HUDEP-2 (cell line): Measurements from ENCODE around the gene CWC25.
"Not testable (repeated sequence)": the region's sequence is repeated elsewhere in the genome, so short reads cannot be mapped to it uniquely, and the experiment has no call there.

Experiments
- DNase-seq, 76 experiments: peaks; one replicate each; lab custom pipeline; 2025; ENCODE audit not compliant: unreplicated experiment in 76 of 76; lab: John Stamatoyannopoulos, UW

CWC25 gene

DNA sequence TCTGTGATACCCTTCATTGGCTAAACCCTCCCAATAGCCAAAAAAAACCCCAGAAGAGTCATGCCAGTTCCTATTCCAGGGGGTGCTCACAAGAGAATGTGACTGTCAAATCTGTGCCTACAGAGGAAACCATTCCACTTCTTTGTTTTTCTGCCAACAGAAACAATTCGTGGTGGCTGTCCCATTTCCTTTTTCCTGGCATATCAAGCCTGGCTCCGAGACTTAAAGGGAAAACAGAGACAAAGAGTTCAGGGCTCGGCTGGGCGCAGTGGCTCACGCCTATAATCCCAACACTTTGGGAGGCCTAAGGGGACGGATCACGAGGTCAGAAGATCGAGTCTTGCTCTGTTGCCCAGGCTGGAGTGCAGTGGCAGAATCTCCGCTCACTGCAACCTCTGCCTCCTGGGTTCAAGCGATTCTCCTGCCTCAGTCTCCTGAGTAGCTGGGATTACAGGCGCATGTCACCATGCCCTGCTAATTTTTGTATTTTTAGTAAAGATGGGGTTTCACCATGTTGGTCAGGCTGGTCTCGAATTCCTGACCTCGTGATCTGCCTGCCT, 34.9 kb downstream of the CWC25 start:
- not testable (repeated sequence) for DNase-seq

DNA sequence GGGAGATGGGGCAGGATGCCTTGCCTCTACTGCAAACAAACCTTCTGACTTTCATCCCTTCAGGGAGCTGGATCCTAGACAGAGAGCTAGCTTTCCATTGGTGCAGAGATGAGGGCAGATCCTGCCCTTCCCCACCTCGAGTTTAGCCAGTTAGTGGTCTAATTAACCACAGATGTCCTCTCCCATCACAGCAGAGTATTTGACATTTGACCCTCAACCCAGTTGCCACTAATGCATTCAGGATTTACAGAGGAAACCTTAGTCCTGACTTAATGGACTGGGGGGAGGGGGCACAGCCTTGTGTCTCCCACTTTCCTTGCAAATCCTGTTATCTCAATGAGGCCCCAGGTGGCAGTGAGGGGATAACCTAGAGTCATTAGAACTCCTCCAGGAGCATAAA, 35.9 kb downstream of the CWC25 start:
- no peak for DNase-seq

- DNase-seq = not testable (repeated sequence)
Measured at GRCh38 chr17:38787999-38788398, 37.1 kb downstream of the CWC25 start.

GRCh38 chr17:38786372-38786771, 38.7 kb downstream of the CWC25 start:
- DNase-seq = no peak

DNA sequence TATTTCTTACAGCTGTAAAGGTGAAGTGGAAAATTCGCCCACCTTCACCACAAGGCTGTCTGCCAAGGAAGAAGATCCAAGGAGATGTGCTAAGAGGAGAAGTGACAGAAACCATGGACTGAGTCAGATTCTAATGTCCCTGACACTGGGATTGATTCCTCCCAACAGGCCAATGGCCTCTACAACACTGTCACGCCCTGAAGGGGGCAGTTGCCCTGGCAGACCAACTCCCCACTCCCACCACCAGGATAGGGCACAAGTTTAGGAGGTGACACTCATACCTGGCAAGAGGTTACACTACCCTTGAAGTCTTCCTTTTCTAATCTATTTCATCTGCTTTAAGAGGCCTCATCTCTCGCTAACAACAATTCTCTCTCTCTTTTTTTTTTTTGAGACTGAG, 41.9 kb downstream of the CWC25 start:
- no peak for DNase-seq

GRCh38 chr17:38779965-38780752, 45.0 kb downstream of the CWC25 start:
- no peak for DNase-seq

DNA sequence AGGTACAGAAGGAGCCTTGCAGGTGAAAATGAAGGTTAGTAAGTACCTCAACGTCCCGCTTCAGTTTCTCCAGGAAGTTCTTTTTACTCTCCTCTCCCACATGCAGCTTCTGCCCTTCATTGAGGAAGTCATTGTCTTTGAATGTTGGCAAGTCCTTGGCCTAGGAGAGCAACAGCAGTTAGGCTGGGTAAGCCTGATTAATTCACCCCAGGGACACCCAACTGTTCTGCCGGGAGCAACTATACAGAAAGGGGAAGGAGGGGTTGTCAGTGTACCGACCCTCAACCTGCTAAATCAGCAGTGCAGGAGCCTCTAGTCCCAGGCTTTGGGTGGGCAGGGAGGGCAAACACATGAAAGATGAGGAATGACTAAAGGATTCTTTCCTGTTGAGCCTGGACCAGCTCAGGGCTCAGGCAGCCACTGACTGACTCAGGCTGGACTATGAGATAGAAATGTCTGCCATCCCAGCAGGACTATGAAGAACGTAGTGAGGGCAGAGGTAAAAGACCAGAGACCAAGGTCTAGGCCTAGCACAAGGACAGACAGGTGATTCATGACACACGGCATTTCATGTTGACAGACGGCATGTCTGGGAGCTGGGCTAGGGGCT, 47.4 kb downstream of the CWC25 start:
- DNase-seq = no peak

- DNase-seq = no peak
Measured at GRCh38 chr17:38773258-38773657, 51.9 kb downstream of the CWC25 start.

GRCh38 chr17:38768417-38768816, 56.7 kb downstream of the CWC25 start:
- no peak for DNase-seq

DNA sequence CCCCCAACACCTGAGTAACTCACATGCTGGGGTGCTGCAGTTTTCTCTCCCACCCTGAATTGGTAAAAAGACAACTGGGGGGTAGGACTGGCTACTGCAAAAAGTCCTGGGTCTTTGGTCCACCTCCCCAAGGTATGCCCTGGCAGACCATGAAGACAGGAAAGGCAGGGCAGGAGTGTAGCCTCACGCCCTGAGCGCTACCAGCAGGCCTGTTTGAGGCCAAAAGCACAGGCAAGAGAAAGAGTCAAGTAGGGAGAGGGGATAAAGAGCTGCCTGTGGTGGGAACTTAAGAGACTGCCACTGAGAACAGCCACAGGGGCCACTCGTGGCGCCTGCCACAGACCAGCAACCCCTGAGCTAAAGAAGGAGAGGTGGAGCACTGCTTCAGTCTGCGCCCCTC, 58.8 kb downstream of the CWC25 start:
- no peak for DNase-seq

- no peak for DNase-seq
Measured at GRCh38 chr17:38762231-38762630, 62.9 kb downstream of the CWC25 start.

- DNase-seq = peak in 25 of 76 experiments; percentile 4 to 49 (median 16)
Measured at GRCh38 chr17:38761612-38762011, 63.5 kb downstream of the CWC25 start.

- DNase-seq = no peak
Measured at GRCh38 chr17:38753071-38753506, 72.0 kb downstream of the CWC25 start.

DNA sequence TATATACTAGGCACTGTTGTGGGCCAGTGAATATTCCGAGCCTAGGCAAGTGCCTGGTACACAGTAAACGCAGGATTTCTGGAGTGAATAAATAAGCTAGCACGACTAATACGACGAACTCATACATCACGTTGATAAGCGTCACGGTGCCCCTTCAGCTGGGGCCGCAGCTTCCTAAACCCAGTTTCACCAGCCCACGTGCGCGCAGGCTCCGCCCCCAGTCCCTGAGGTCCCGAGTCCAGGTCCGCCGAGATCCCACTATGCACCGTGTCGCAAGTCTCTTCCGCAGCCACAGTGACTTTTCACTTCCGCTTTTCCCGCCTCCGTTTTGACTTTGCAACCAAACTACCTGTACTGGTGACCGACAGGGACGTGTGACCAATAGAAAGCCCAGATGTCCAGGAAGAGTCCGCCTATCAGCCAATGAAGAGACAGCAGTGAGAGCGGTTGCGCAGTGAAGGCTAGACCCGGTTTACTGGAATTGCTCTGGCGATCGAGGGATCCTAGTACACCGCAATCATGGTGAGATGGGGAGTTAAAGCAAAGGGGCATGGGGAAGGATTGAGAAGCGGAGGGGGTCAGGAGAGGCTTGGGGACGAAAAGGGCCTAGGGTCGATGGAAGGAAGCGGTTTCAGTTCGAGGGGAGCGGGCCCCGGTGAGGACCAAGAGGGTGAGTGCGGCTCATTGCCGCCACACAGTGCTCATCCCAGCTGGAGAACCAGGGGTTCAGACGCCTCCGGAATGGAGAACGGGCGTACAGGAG, 72.6 kb downstream of the CWC25 start, which contains the start of gene PSMB3:
Gene PSMB3 (plus strand): TSS at position 434 of the 763 bp plus-strand sequence. CDS start 86 bp downstream, at position 520.
- peak in 75 of 76 experiments; percentile 68 to 99 (median 97) for DNase-seq

DNA sequence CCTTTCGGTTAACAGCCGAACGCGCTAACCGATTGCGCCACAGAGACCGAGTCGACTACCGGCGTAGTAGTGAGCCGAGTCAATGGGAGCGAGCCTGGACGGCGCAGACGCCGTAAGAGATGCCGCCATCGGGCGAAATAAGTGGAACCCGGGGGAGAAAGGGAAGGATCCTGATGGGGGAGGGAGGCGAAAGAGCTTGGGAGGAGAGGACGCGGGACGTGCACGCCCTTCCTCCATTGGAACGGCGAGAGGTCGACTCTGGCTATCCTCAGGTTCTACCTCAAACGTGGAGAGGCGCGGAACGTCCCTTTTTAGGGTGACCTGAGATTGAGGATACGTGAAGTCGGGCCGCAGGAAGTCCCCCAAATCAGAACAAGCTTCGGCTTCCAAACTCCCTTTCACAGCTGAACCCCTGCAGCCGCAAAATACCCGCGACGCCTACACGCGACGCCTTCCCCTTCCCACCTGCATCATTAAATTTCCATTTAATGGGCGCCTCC, 73.3 kb downstream of the CWC25 start:
- DNase-seq = peak in 63 of 76 experiments; percentile 19 to 86 (median 63)

DNA sequence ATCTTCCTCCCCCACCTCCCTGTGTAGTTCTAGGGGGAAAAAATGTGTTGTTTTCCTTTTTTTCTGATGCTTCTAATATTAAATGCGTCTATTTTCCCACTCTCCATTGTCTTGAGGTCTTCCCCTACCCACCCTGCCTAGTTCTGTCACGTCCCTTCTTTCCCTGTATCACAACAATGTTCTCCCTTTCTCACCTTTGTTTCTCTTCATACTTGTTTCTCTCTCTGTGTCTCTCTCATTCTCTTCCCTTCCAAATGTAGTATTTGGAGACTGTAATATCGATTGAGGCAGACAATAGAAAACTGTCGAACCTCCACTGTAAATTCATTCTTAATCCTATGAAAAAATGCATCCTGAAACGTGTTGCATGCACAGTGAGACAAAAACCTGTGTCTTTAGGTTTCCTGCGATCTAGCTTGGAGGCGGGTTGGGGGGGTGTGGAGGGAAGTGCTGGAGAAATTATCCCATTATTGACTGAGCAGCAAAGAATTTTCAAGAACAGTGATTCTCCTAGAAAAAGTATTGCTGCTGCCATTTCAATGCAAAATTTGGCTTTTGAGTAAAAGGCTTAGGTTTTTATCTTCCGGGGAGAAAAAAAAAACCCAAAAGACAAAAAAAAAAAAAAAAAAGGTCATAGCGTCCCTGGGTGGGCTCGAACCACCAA, 73.8 kb downstream of the CWC25 start:
- DNase-seq = peak in 3 of 76 experiments; percentile 29 to 47 (median 35)
